ENCODE measurements around the gene ADAM23.

The ADAM23 gene

DNA sequence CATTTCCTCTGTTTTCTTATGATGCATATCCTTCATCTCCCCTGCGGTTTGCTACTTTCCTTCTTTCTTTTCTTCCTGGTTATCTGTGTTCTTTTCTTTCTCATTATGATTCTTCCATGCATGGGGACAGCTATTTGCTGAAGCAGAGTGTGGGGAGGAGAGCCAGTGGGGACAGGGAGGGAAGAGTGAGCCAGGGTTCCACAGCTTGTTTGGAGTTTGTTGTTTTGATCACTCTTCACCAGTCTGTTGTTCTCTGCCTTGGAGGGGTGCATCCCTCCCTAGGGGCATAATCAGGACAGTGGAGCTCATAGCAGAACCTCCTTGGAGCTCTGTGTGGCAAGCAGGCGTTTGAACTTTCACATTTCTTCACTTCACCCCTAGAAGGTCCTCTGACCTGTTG lies 68.0 kb downstream of the ADAM23 start:
- ATAC-seq (no peak), DNase-seq (no peak)

DNA sequence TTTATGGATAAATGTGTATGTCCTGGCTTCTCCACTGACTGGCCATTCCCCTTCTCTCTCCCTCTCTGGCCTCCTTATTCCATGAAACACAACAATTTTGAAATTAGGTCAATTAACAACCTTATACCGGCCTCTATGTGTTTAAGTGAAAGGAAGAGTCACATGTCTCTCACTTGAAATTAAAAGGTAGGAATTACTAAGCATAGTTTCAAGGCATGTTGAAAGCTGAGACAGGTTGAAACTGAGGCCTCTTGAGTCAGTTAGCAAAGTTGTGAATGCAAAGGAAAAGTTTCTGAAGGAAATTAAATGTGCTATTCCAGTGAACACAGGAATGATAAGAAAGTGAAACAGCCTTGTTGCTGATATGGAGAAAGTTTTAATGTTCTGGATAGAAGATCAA lies 69.7 kb downstream of the ADAM23 start:
- no peak for DNase-seq
- ATAC-seq: no peak

DNA sequence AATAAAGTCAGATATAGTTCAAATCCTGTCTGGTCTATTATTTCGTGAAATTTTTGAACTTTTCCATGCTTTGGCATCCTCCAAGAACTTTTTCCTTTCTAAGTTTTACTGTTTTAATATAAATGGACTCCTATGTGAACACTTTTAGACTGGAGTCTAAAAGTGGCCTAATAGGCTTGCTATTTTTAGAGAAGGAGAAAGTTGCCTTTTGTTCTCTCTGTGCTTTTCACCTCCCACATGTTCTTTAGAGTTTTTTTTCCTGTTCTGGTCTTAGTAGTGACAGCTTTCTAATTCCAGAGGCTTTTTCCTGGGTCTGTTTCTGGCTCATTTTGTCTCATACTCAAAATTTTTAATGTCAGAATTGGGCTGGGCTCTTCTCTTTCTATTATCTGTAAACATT lies 72.2 kb downstream of the ADAM23 start:
- ATAC-seq: no peak

DNA sequence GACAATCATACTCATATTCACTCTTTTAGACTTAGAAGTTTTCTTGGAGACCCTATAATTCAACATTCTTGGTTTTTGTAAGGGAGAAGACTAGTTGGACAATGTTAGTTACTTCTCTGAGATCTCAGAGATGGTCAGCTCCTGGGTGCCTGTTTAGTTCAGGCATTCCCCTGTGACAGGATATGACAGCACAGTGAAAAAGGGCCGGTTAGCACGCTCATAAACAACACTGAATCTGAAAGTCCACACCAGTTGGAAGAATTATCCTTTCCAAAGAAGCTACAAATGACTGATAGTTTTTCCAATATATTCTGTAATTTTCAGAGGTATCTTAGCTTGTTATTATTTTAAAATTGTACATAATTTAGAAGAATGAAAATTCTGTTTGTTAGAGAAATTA lies 75.7 kb downstream of the ADAM23 start:
- ATAC-seq (no peak), DNase-seq (no peak)

More for the DNA sequence above, 72.2 kb downstream of the ADAM23 start:
- DNase-seq: no peak

DNA sequence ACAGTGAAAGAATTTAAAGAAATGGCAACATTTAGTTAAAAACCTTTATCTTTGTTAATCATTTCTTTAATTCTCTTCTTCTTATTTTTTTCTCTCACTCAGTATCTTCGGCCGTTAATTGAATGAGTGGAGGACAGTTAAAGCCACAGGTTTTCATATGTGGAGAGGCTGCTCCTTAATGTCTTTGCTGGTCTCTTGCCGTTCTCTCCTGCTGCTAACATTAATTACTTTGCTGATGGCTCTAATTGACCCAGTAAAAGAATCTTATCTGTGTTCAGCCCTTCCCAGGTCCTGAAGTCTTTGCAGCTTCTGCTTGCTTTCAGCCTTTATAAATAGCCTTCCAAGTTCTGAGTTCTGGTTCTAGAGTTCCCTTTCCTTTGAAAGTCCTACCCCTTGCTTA lies 77.1 kb downstream of the ADAM23 start:
- ATAC-seq (no peak), DNase-seq (no peak)

DNA sequence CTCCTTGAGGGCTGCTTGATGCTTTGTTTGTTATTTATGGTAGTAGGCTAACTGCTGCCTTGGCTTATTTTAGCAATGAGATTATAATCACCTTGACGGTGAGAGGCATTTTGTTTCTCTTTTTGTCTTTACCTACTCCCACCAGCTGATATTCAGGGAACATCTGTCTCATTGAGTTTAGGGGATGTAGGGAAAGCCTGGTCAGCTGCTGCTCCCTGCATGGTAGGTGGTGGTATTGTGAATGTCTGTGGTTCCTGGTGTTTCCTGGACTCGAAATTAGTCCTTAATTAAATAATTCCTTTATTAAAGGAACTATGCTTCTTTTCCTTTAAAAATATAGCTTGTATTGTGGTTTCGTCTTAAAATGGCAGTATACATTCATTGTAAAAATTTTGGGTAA lies 77.8 kb downstream of the ADAM23 start:
- no peak for DNase-seq

DNA sequence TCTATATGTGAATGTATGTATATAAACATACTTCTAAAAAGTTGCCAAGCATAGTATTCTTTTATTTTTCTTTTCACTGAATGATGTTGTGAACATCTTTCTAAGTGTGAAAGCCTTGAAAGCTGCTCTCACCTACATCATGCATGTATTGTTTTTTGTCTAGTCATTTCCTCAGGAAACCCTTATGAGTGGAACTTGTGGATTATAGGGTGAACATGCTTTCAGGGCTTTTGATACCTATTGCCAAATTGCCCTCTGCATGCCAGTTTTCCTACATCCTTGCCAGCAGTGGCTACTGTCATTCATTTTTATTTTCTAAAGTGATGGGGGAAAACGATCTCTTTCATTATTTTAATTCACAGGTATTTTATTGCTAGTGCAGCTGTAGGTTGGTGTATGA lies 78.3 kb downstream of the ADAM23 start:
- ATAC-seq: no peak
- DNase-seq: no peak

More for the DNA sequence above, 77.8 kb downstream of the ADAM23 start:
- ATAC-seq: no peak

DNA sequence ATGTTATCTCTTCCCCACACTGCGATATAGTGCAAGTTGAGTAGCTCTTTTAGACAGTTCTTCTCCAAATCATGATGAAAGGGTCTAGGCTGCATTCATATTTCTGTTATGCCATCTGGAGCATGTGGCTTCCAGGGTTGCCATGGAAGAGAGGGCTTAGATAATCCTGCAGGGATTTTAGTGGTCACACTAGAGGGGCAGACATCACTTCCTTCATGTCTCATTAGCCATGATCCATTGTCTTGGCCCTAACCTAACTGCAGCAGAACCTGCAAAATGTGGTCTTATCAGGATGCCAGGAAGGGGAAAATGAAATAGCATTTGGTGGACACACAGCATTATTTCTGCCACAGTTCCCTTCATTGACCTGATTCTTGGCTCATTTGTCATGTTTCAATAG lies 83.1 kb downstream of the ADAM23 start:
- ATAC-seq: no peak

DNA sequence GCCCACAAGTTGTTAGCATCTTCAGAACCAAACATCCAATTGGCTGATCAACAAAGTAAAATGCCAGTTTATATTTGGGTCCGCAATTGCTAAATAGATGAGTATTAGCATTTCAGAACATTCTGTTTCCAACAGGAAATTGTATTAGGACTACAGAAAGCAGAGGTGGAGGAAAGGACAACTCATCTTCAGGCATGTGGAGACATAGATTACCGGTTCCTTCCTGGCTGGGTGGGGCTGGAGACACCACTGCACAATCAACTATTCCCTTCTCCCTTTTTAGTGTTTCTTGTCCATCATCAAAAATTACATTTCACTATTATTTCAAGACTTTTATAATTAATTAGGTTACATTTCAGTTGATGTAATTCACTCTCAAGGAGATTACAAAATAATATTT lies 83.8 kb downstream of the ADAM23 start:
- no peak for DNase-seq
- ATAC-seq: no peak

More for the DNA sequence above, 83.1 kb downstream of the ADAM23 start:
- no peak for DNase-seq

DNA sequence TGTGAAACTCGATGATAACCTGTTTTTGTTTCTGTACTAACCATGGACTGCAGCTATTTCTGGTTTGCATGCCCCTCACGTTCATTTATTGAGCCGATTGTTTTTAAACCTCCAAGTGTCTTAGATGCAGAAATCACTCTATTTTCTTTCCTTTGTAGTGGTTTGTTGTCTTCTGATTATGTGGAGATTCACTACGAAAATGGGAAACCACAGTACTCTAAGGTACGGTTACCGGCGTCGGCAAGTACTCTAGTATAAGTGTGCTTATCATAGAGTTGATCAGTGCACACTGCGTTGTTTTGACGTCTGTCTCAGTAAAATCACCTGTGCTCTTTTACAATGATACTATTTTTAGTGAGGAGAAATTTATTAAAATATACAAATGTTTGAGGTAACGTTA lies 87.4 kb downstream of the ADAM23 start:
- DNase-seq: no peak
- peak; percentile 40 for ATAC-seq

DNA sequence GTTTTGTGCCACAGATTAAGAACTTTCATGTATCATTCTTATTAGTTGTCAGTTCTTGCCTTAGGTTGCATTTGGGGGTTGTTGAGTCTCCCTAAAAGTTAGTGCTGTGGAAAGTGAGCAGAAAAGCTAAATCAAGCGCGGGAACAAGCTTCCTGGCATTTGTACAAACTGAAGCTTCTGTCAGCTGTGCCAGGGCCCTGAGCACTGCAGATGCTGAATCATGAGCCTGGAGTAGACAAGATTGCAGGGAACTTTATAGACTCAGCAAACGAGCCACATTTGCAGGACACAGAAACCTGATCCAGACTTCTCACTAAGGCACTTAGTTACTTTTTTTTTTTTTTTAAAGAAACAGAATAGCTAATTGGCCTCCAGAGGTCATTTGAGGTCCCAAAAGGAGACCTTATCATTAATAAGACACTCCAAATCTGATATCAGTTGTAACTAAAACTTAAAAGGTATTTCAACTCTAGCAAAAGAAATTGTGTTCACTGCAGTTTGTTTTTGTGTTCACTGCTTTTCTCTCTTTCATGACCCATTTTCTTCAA lies 88.7 kb downstream of the ADAM23 start:
- ATAC-seq (no peak), DNase-seq (no peak)

DNA sequence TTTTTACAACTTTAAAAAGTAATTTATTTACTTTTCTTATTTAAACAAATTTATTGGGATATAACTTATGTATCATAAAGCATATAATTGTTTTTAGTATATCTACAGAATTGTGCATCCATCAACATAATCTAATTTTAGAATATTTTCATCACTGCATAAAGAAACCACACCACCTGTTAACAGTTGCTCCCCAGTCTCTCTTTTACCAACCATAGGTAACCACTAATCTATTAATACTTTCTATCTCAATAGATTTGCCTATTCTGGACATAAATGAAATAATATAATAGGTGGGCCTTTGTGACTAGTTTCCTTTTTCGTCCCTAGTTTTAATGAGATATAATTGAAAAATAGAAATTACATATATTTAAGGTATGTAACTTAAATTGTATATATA lies 90.6 kb downstream of the ADAM23 start:
- ATAC-seq (no peak), DNase-seq (no peak)

DNA sequence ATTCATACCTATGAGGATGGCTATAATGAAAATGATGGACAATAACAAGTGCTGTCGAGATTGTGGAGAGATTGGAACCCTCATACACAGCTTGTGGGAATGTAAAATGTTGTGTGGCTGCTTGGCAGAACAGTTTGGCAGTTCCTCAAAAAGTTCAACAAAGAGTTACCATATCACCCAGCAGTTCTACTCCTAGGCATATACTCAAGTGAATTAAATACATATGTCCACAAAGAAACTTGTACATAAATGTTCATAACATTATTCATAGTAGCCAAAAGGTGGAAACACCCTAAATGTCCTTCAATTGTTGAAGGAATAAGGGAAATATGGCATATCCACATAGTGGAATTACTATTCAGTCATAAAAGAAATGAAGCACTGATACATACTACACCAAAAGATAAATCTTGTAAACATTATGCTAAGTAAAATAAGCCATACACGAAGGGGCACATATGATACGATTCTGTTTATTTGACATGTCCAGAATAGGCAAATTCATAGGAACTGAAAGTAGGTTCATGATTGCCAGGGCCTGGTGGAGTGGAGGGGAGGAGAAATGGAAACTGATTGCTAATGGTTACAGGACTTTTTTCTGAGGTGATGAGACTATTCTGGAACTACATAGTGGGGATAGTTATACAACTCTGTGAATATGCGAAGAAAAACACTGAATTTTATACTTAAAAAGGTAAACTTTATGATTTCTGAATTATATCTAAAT lies 92.1 kb downstream of the ADAM23 start:
- DNase-seq: no peak
- ATAC-seq: no peak

DNA sequence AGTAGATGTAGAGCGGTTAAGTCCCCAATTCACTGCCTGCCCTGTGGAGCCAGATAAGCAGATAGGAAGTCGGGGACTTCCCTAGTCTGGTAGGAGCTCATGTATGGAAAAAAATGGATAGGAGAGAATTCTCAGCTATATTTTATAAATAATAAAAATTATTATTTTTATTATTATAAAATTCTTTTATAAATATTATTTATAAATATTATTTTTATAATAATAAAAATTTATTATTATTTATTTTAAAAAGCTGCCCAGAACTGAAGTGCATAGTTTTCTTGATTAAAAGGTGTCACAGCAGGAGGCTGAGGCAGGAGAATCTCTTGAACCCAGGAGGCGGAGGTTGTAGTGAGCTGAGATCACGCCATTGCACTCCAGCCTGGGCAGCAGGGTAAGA lies 97.4 kb downstream of the ADAM23 start:
- ATAC-seq (no peak), DNase-seq (no peak)

DNA sequence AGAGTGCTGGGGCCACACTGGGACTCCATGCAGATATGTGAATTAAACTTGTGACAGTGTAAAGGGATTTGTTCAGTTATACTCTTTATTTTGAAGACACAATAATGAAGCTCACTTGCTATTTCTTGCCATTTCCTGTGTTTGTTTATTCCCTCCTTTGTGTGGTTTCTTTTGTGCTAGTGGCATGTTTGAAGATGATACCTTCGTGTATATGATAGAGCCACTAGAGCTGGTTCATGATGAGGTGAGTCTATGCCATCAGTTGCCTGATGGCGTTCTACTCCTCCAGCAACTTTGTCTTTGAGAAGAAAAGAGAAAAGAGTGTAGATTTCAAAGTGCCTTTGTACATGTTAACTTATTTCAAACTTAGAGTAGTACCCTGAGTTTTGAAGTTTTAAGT lies 99.7 kb downstream of the ADAM23 start:
- DNase-seq (no peak), ATAC-seq (no peak)

DNA sequence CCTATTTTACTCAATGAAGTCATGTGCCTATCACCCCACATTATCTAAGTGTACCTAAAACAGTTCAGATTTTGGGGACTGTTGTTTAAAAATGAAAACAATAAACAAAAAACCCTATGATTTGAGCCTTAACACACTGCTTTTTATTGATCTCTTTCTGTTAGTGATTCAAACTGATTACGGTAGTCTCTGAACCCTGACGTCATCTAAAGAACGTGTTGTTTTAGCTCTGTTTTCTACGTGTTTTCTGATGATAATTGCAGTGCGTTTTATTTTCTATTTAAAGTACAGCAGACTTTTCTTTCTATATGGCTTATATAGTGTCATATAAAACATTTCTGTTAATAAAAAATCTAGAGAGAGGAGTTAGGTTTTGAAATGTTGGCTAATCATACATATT lies 105.1 kb downstream of the ADAM23 start:
- no peak for DNase-seq
- ATAC-seq: no peak

DNA sequence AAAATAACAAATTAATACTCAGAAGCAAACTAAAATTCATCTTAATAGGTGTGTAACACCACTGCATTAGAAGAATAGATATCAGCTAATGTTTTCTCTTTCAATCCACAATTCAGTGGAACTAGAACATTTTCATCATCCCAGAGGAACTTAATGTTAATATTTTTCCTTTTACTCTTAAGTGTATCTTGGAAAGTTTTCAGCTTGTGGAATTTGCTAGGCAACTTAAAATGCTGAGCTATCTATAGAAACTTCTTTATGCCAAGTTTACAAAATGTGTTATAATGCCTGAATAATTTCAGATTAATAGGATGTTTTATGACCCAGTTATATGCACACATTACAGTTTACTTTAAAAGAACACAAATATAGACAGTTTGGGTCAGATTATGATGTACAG lies 112.4 kb downstream of the ADAM23 start:
- DNase-seq (no peak), ATAC-seq (no peak)

DNA sequence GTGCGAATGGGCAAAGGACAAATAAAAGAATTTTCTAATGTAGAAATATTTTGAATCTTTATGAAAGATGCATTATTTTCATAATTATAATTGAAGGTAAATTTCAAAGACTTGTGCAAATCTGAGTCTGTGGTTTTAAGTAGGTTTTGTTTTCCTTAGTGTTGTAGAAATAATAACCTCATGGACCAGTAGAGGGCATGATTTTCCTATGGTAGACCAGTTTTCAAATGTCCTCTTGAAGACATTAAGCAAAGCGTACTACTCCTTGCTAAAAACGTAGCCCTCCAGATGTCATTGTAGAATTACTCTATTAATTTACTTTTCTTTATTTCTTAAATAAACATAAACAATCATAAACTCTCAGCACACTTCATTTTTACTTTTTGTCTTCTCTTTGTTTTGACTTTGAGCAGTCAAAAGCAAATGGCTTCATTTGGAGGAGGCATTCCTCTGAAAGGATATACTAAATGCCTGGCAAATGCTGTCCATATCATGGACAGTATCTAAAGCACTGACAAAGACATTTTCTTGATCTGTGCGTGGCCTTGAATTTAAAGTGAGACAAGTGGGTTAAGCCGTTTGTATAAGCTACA lies 113.1 kb downstream of the ADAM23 start:
- ATAC-seq (no peak), DNase-seq (no peak)

DNA sequence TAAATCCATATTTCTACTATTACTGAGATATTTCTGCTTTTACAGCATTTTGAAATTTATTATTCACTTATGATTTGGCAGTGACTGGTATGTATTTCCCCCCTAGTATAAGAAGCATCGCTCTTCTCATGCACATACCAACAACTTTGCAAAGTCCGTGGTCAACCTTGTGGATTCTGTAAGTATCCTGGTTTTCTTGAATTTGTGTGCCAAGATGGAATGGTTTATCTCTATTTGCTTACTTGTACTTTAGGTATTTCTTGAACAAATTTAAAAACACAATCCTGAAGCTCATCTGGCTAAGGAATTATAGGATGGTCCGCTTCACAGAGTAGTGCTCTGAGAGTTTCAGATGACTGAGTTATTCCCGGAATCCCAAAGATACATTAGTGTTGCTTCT lies 114.0 kb downstream of the ADAM23 start:
- DNase-seq (no peak), ATAC-seq (no peak)

DNA sequence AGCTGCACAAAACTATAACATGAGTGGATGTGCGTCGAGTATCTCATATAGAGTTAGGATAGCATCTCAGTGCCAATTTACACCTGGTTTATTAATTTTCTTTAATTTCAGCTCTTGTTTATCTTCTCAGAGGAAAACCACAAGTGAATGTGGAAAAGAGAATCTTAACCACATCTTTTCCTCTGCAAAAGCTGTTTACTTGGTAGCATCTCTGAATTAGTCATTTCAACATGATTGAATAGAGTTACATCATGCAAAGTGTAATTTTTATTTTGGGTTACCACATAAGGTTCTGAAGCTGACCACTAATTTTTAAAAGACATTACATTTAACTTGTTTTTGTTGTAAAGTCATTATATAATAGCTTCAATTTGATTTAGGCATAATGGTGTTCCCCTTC lies 115.2 kb downstream of the ADAM23 start:
- no peak for DNase-seq

DNA sequence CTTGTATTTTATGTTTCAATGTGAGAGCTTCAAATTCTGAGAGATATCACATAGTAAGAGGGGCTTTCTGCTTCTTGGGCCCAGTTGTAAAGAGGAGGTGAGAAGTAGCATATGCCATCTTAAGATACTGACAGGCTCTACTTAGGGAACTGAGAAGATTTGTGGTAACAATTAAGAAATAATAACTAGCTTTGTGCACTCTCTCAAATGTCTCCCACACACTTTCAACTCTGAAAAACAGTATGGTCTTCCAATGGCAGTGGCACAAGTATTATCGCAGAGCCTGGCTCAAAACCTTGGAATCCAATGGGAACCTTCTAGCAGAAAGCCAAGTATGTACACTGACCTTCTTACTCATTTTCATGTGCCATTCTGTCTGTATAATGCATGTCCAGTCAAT lies 118.6 kb downstream of the ADAM23 start:
- ATAC-seq (no peak), DNase-seq (no peak)

More for the DNA sequence above, 115.2 kb downstream of the ADAM23 start:
- no peak for ATAC-seq

DNA sequence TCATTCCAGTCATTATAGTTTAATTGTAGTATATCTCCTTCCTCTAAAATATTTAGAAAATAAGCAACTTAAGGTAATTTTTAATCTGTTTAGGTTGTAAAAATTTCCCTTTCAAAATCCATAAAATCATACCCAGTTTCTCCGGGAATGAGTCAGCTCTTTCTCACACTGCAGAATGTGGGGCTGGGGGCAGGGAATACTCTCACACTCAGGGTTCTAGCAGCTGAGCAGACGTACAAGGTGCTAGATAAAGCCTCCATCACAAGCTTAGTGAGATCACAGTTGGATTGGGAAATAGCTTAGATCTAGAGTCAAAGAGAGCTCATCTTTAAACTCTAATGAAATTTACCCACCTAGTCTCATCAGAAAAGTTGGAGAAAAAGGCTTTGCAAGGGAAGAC lies 119.0 kb downstream of the ADAM23 start:
- no peak for DNase-seq
- ATAC-seq: no peak

DNA sequence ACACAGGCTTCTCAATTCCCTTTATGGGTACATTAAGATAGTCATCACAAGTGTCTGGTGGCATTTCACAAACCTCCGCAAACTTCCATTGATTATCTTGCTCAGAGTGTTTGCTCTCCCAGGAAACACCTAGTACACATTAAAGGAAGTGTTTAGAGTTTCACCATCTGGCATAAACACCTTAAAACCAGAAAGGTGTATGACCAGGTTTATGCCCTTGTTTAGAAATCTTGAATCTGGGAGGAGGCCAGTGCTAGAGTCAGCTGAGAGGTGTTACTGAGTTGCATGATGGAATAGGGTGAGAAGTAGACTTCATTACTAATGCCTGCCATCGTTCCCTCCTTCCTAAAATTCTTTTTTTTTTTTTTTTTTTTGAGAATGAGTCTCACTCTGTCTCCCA lies 120.0 kb downstream of the ADAM23 start:
- no peak for ATAC-seq

DNA sequence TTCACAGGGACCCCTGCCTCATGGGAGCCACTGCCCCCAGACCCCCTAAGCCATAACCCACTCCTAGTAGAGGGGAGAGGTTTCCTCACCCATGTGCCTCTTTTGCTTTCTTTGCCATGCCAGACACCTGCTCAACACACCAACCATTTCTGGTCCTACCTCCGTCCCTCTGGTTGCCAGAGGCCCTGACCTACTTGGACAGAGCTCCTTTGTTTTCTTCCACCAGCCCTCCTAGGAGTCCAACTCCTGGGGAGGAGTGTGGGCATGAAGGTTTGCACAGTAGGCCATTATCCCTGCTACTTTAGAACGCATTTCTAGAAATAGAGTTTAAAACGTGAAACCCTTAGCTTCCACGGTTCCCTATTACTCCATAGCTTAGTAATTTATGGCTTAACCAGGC lies 122.3 kb downstream of the ADAM23 start:
- ATAC-seq: no peak
- no peak for DNase-seq

More for the DNA sequence above, 120.0 kb downstream of the ADAM23 start:
- DNase-seq: no peak
